ENCODE data around the gene CDC25C.
"Not testable (repeated sequence)": the region's sequence is repeated elsewhere in the genome, so short reads cannot be mapped to it uniquely, and the experiment has no call there.

Gene CDC25C

GRCh38 chr5:138275379-138275782 lies 56.2 kb downstream of the CDC25C start:
- DNase-seq = no peak

GRCh38 chr5:138274189-138274853 lies 57.3 kb downstream of the CDC25C start, which contains the start of gene GFRA3:
GFRA3 (minus strand) TSS chr5:138274621; CDS start chr5:138274424, 197 bp downstream.
- DNase-seq = no peak

- no peak for DNase-seq
These were observed 57.8 kb downstream of the CDC25C start for GRCh38 chr5:138273834-138274188.

- DNase-seq = no peak
These were observed 58.9 kb downstream of the CDC25C start for GRCh38 chr5:138272681-138273080.

- DNase-seq = no peak
These were observed 60.3 kb downstream of the CDC25C start for GRCh38 chr5:138271281-138271680.

GRCh38 chr5:138264183-138264582 lies 67.4 kb downstream of the CDC25C start:
- DNase-seq = no peak

- no peak for DNase-seq
These were observed 68.0 kb downstream of the CDC25C start for GRCh38 chr5:138263581-138263980.

- no peak for DNase-seq
These were observed 72.8 kb downstream of the CDC25C start for GRCh38 chr5:138258704-138259292.

GRCh38 chr5:138257583-138257982 lies 74.0 kb downstream of the CDC25C start:
- DNase-seq = no peak

- DNase-seq = no peak
These were observed 78.7 kb downstream of the CDC25C start for GRCh38 chr5:138252944-138253343.

GRCh38 chr5:138247800-138248199 lies 83.8 kb downstream of the CDC25C start:
- not testable (repeated sequence) for DNase-seq

- DNase-seq = no peak
These were observed 84.8 kb downstream of the CDC25C start for GRCh38 chr5:138246822-138247221.

- no peak for DNase-seq
These were observed 85.3 kb downstream of the CDC25C start for GRCh38 chr5:138246334-138246733.

GRCh38 chr5:138245717-138246116 lies 85.9 kb downstream of the CDC25C start:
- DNase-seq = no peak

- no peak for DNase-seq
These were observed 87.8 kb downstream of the CDC25C start for GRCh38 chr5:138243794-138244193.

GRCh38 chr5:138241688-138242571 lies 89.7 kb downstream of the CDC25C start:
- DNase-seq = no peak

- no peak for DNase-seq
These were observed 90.8 kb downstream of the CDC25C start for GRCh38 chr5:138240650-138241385.

GRCh38 chr5:138238034-138238433 lies 93.6 kb downstream of the CDC25C start:
- no peak for DNase-seq

Measured in NCI-H187 (cell line).